ENCODE results near the gene FIGNL2.

DNA sequence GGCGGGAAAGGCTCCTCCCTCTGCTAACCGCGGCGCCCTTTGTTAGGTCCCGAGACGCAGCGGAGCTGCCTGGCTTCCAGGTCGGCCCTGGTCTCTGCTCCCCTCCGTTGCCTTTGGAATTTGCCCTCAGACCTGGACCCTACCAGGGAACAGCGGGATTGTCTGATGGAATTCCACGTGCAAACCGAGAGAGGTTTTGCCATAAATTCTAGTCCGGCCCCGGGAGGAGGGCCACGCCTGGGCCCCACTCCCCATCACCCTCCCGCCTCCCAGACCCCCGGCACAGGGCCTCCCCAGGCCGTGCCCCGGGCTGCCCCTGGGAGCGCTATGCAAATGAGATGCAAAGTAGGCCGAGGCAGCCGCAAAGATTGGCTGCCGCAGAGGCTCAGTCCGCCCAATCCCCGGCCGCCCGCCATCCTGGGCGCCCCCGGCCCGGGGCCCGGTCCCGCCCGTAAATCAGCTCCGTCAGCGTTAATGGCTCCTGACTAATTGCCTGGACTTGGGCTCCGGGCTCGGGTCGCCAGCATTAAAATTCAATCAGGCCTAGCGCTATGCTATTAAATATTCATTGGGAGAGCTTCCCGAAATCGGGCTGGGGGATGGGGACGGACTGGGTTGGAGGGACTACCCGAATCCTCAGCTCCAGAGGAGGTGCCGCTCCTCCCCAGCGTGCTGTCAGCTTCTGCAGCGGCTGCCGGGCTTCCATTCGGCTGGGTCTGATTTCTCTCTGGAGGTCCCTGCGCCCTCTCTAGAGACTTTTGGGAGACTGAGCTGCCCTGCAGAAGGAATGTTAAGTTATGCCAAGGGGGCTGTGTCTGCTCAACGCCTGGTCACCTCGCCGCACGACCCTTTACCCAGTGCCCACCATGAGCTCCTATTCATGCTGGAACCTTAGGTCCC, 15.7 kb upstream of the FIGNL2 start:
- TF ChIP-seq EZH2phosphoT487 (IDR thresholded peaks at IDR 0.05; ENCODE audit: insufficient read depth, low read depth) (no peak), EZH2 (IDR thresholded peaks at IDR 0.05; ENCODE audit: insufficient read depth, poor library complexity, severe bottlenecking) (no peak)
